Right atrium auricular region (tissue), 2 donors: ENCODE measurements around the gene IFITM5. TPM values are rescaled to one million over a fixed set of nuclear protein-coding genes. Genes with fewer than 3 reads are reported as not detected.
"Not testable (repeated sequence)": the region's sequence is repeated elsewhere in the genome, so short reads cannot be mapped to it uniquely, and the experiment has no call there.

Experiments used
- DNase-seq: peaks from one replicate; pipeline ENCODE4 v3.0.0-alpha.2; 2019; ENCODE audit warnings: low spot score
- H3K27ac ChIP-seq, 2 donors: fragments of 200-600 bp; sonication (generic); 1 replicate in 1 of 2; 2 replicates in 1 of 2; pipeline ENCODE4 v1.5.1; 2016 to 2019
- H3K27me3 ChIP-seq, 2 donors: fragments of 200-600 bp; sonication (generic); one replicate each; pipeline versions ENCODE4 v1.5.1 to v1.6.0; 2017 to 2019
- H3K36me3 ChIP-seq: fragments of 200-600 bp; sonication (generic); one replicate; pipeline ENCODE4 v1.5.1; 2016
- H3K4me1 ChIP-seq, 2 donors: fragments of 200-600 bp; sonication (generic); one replicate each; pipeline versions ENCODE4 v1.5.1 to v1.6.0; 2017 to 2019
- H3K4me3 ChIP-seq, 2 donors: fragments of 200-600 bp; sonication (generic); 1 replicate in 1 of 2; 2 replicates in 1 of 2; pipeline ENCODE4 v1.5.1; 2017 to 2019; ENCODE audit warnings: mild to moderate bottlenecking in 1 of 2, moderate library complexity in 1 of 2
- H3K9me3 ChIP-seq, 2 donors: fragments of 200-600 bp; sonication (generic); one replicate each; pipeline ENCODE4 v1.5.1; 2019
- total RNA-seq, 2 donors: library from RNA; depleted of rRNA; stranded (reverse); fragments of >200 nt; gene quantifications; one replicate each; pipeline ENCODE4 v1.1.0, GENCODE V29; 2016
- TF ChIP-seq, protein P1 (sequence below), 2 donors: fragments of 200-600 bp; sonication (generic); IDR thresholded peaks; one replicate each; pipeline ENCODE4 v1.5.1; 2019; ENCODE audit warnings: antibody characterized with exemption in 2 of 2

The IFITM5 gene
- total RNA-seq, 2 donors from 2014 or later = not detected

GRCh38 chr11:308740-309665, 9.7 kb upstream of the IFITM5 start:
- Histone ChIP-seq H3K4me3 (peak overlapping the region; percentile 50 to 57), H3K27ac (peak overlapping the region; percentile 83 to 87), H3K4me1 (peaks cover 0 to 27% of the 10 kb centered on the region in 2 donors)
- not testable (repeated sequence) for H3K9me3 ChIP-seq, DNase-seq, H3K36me3 ChIP-seq, H3K27me3 ChIP-seq

DNA sequence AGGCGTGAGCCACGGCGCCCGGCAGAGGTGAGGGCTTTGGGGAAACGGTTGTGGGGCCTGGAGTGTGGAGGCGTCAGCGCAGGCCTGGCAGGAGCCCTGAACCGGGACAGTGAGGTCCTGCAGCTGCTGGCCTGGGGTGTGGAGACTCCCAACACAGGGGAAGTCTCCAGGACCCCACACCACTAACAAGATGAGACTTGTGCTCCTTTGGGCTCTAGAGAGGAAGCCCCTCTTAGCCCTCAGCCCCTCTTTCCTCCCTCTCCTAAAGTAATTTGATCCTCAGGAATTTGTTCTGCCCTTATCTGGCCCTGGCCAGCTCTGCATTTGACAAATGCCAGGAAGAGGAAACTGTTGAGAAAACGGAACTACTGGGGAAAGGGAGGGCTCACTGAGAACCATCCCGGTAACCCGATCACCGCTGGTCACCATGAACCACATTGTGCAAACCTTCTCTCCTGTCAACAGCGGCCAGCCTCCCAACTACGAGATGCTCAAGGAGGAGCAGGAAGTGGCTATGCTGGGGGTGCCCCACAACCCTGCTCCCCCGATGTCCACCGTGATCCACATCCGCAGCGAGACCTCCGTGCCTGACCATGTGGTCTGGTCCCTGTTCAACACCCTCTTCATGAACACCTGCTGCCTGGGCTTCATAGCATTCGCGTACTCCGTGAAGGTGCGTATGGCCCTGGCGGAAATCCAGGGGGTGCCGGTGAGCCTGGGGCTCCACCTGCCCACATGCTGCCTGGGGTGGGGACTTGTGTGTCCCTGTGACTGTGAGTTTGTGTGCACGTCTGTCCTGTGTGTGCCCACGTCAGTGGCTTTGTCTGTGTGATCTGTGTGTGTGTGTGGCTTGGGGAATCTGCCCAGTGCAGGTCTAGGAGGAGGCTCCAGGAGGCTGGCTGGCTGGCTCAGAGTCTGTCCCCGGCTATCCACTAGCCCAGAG, 8.7 kb upstream of the IFITM5 start, which contains the start of gene IFITM2:
Gene IFITM2, plus strand, starts transcription at position 51 of the 943 bp plus-strand sequence. Its CDS starts 377 bp downstream, at position 428.
- Histone ChIP-seq H3K4me3 (peak within 1 kb of the TSS; percentile 50 to 57), H3K4me1 (peaks cover 0 to 20% of the 10 kb centered on the region in 2 donors), H3K27ac (peak within 1 kb of the TSS; percentile 83 to 87)
- not testable (repeated sequence) for H3K36me3 ChIP-seq, H3K27me3 ChIP-seq, H3K9me3 ChIP-seq
- peak; percentile 92 for DNase-seq

DNA sequence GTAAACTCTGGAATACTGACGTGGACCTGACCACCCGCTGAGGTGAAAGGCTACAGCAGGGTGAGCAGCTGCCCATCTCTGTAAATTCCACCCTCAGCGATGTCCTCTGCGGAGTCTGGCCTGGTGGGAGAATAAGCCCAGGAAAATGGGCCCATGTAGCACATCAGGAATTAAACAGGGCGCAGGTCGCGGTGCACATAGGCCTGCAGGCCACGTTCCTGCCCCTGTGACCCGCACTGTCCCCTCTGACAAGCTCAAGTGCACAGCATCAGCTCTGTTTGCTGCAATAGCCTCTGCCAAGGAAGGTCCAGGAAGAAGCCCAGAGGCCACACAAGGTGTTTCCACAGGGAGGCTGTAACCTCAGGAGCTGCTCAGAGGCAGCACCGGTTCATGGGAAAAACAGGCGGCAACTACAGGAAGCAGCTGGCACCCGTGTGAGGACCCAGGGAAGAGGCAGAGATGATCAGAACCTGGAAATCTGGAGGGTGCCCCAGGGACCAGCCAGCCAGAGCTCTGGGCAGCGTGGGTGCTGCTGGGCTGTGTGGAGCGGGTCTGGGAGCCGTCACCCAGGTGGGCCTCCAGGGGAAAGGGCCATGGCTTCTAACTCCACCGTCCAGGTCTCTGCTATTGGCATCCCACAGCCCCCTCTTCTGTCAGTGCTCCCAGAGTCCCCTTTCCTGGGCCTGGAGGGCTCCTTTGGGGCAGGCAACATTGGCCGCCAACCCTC, 7.5 kb upstream of the IFITM5 start:
- Histone ChIP-seq H3K4me3 (no peak overlapping the region), H3K4me1 (peaks cover 0 to 9% of the 10 kb centered on the region in 2 donors), H3K27ac (peak overlapping the region; percentile 32 to 87), H3K27me3 (no peaks in the 10 kb centered on the region), H3K9me3 (no peaks in the 10 kb centered on the region), H3K36me3 (no peaks in the 10 kb centered on the region)
- DNase-seq = no peak
- TF ChIP-seq, protein P1, sequence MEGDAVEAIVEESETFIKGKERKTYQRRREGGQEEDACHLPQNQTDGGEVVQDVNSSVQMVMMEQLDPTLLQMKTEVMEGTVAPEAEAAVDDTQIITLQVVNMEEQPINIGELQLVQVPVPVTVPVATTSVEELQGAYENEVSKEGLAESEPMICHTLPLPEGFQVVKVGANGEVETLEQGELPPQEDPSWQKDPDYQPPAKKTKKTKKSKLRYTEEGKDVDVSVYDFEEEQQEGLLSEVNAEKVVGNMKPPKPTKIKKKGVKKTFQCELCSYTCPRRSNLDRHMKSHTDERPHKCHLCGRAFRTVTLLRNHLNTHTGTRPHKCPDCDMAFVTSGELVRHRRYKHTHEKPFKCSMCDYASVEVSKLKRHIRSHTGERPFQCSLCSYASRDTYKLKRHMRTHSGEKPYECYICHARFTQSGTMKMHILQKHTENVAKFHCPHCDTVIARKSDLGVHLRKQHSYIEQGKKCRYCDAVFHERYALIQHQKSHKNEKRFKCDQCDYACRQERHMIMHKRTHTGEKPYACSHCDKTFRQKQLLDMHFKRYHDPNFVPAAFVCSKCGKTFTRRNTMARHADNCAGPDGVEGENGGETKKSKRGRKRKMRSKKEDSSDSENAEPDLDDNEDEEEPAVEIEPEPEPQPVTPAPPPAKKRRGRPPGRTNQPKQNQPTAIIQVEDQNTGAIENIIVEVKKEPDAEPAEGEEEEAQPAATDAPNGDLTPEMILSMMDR (IDR thresholded peaks at IDR 0.05) = no peak

DNA sequence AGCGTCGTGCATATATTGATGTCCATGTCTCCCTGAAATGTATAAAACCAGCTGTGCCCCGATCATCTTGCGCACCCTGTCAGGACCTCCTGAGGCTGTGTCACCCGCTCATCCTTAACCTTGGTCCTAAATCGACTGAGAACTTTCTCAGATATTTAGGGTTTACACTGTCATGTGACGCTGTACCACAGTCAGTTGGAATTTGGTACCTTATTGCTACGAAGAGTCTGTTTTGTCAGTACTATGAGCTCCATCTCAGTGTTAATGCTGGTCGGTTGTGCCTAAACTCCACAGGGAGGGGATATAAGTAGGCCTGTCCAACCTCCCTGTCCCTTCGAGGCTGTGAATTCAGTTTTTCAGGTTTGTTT, 6.5 kb upstream of the IFITM5 start:
- no peaks in the 10 kb centered on the region for H3K9me3 ChIP-seq
- H3K27ac ChIP-seq = peak overlapping the region in 1 of 2 donors; percentile 87
- TF ChIP-seq, protein P1 (IDR thresholded peaks at IDR 0.05) = no peak
- peaks cover 0 to 7% of the 10 kb centered on the region in 2 donors for H3K4me1 ChIP-seq
- H3K27me3 ChIP-seq = no peaks in the 10 kb centered on the region
- no peak for DNase-seq
- no peak overlapping the region for H3K4me3 ChIP-seq
- H3K36me3 ChIP-seq = no peaks in the 10 kb centered on the region

GRCh38 chr11:304915-305843, 5.9 kb upstream of the IFITM5 start:
- no peaks in the 10 kb centered on the region for H3K9me3 ChIP-seq
- TF ChIP-seq, protein P1 (IDR thresholded peaks at IDR 0.05) = peak; percentile 46 to 72
- H3K4me3 ChIP-seq = no peak overlapping the region
- H3K27ac ChIP-seq = no peak overlapping the region
- no peaks in the 10 kb centered on the region for H3K36me3 ChIP-seq
- H3K27me3 ChIP-seq = no peaks in the 10 kb centered on the region
- H3K4me1 ChIP-seq = peaks cover 0 to 9% of the 10 kb centered on the region in 2 donors
- peak; percentile 80 for DNase-seq
